ACC112 (cell line): Measurements from ENCODE around the gene SP110.

Experiments
- H2AFZ ChIP-seq: fragments of 200-600 bp; sonication (generic); one replicate; pipeline ENCODE4 v1.6.0; 2017; ENCODE audit warnings: antibody characterized with exemption, low read length; ENCODE audit not compliant: unreplicated experiment
- H3K27ac ChIP-seq: fragments of 200-600 bp; sonication (generic); 2 replicates; pipeline ENCODE4 v1.5.1; 2014; ENCODE audit warnings: low read depth, mild to moderate bottlenecking, antibody characterized with exemption, low read length, moderate library complexity
- H3K27me3 ChIP-seq: fragments of 200-600 bp; sonication (generic); 2 replicates; pipeline ENCODE4 v1.6.1; 2014; ENCODE audit warnings: mild to moderate bottlenecking, antibody characterized with exemption, low read length, moderate library complexity, mixed read lengths; ENCODE audit not compliant: insufficient read depth
- H3K36me3 ChIP-seq: fragments of 200-600 bp; sonication (generic); 2 replicates; pipeline ENCODE4 v1.6.1; 2016; ENCODE audit warnings: mild to moderate bottlenecking, antibody characterized with exemption, low read length, moderate library complexity, mixed read lengths; ENCODE audit not compliant: insufficient read depth
- H3K4me1 ChIP-seq: fragments of 200-600 bp; sonication (generic); one replicate; pipeline ENCODE4 v1.6.1; 2016; ENCODE audit warnings: low read length, mixed read lengths; ENCODE audit not compliant: insufficient read depth, unreplicated experiment, control insufficient read depth
- H3K4me3 ChIP-seq: fragments of 200-600 bp; sonication (generic); 2 replicates; pipeline ENCODE4 v1.5.1; 2014; ENCODE audit warnings: mild to moderate bottlenecking, low read depth, low read length
- H3K79me2 ChIP-seq: fragments of 200-600 bp; sonication (generic); one replicate; pipeline ENCODE4 v1.6.0; 2016; ENCODE audit warnings: low read length; ENCODE audit not compliant: control insufficient read depth, unreplicated experiment, insufficient read depth

The SP110 gene

GRCh38 chr2:230170532-230170931, 49.3 kb downstream of the SP110 start:
- Histone ChIP-seq H2AFZ (no peak overlapping the region), H3K4me3 (no peak overlapping the region), H3K27me3 (no peaks in the 10 kb centered on the region), H3K79me2 (no peaks in the 10 kb centered on the region), H3K27ac (no peak overlapping the region), H3K4me1 (no peaks in the 10 kb centered on the region), H3K36me3 (peaks cover 7% of the 10 kb centered on the region)

- no peaks in the 10 kb centered on the region for H3K79me2 ChIP-seq
- H3K4me1 ChIP-seq, result peaks cover under 1% of the 10 kb centered on the region
Observed at GRCh38 chr2:230166557-230167170, 53.1 kb downstream of the SP110 start.

GRCh38 chr2:230164139-230164538, 55.6 kb downstream of the SP110 start:
- H3K4me1 ChIP-seq, result peaks cover 3% of the 10 kb centered on the region
- no peak overlapping the region for H3K4me3 ChIP-seq
- H3K27ac ChIP-seq, result no peak overlapping the region
- no peak overlapping the region for H2AFZ ChIP-seq
- H3K36me3 ChIP-seq, result peaks cover 7% of the 10 kb centered on the region
- no peaks in the 10 kb centered on the region for H3K27me3 ChIP-seq
- H3K79me2 ChIP-seq, result no peaks in the 10 kb centered on the region

More at GRCh38 chr2:230166557-230167170, 53.1 kb downstream of the SP110 start:
- Histone ChIP-seq H3K36me3 (peaks cover 7% of the 10 kb centered on the region), H3K27ac (no peak overlapping the region), H3K27me3 (no peaks in the 10 kb centered on the region), H2AFZ (no peak overlapping the region), H3K4me3 (no peak overlapping the region)

- H3K4me1 ChIP-seq, result peaks cover 3% of the 10 kb centered on the region
- no peaks in the 10 kb centered on the region for H3K27me3 ChIP-seq
- no peak overlapping the region for H2AFZ ChIP-seq
- peaks cover 7% of the 10 kb centered on the region for H3K36me3 ChIP-seq
- H3K79me2 ChIP-seq, result no peaks in the 10 kb centered on the region
- no peak overlapping the region for H3K4me3 ChIP-seq
- H3K27ac ChIP-seq, result no peak overlapping the region
Observed at GRCh38 chr2:230162981-230163380, 56.8 kb downstream of the SP110 start.

- Histone ChIP-seq H3K27ac (peak overlapping the region; percentile 21; the same call in 1 of the 2 replicates), H3K4me3 (no peak overlapping the region), H2AFZ (no peak overlapping the region), H3K27me3 (no peaks in the 10 kb centered on the region), H3K36me3 (no peaks in the 10 kb centered on the region), H3K4me1 (peaks cover 3% of the 10 kb centered on the region), H3K79me2 (no peaks in the 10 kb centered on the region)
Observed at GRCh38 chr2:230161184-230161583, 58.6 kb downstream of the SP110 start.

GRCh38 chr2:230160112-230160660, 59.6 kb downstream of the SP110 start:
- no peaks in the 10 kb centered on the region for H3K27me3 ChIP-seq

GRCh38 chr2:230158468-230158867, 61.3 kb downstream of the SP110 start:
- H3K27ac ChIP-seq, result no peak overlapping the region
- H3K79me2 ChIP-seq, result no peaks in the 10 kb centered on the region
- no peak overlapping the region for H3K4me3 ChIP-seq
- H3K27me3 ChIP-seq, result no peaks in the 10 kb centered on the region
- H3K36me3 ChIP-seq, result no peaks in the 10 kb centered on the region
- no peak overlapping the region for H2AFZ ChIP-seq
- H3K4me1 ChIP-seq, result peaks cover 3% of the 10 kb centered on the region

More at GRCh38 chr2:230160112-230160660, 59.6 kb downstream of the SP110 start:
- Histone ChIP-seq H3K4me3 (no peak overlapping the region), H3K4me1 (peaks cover 3% of the 10 kb centered on the region), H3K36me3 (no peaks in the 10 kb centered on the region), H3K79me2 (no peaks in the 10 kb centered on the region), H3K27ac (no peak overlapping the region), H2AFZ (no peak overlapping the region)

GRCh38 chr2:230156782-230157699, 62.7 kb downstream of the SP110 start:
- Histone ChIP-seq H2AFZ (no peak overlapping the region), H3K79me2 (no peaks in the 10 kb centered on the region), H3K4me3 (no peak overlapping the region), H3K27ac (no peak overlapping the region), H3K27me3 (no peaks in the 10 kb centered on the region), H3K4me1 (peaks cover 3% of the 10 kb centered on the region), H3K36me3 (no peaks in the 10 kb centered on the region)

GRCh38 chr2:230155359-230155758, 64.4 kb downstream of the SP110 start:
- no peaks in the 10 kb centered on the region for H3K27me3 ChIP-seq
- H3K4me1 ChIP-seq, result no peaks in the 10 kb centered on the region
- H3K36me3 ChIP-seq, result no peaks in the 10 kb centered on the region
- H3K27ac ChIP-seq, result no peak overlapping the region
- H3K79me2 ChIP-seq, result no peaks in the 10 kb centered on the region
- H3K4me3 ChIP-seq, result no peak overlapping the region
- no peak overlapping the region for H2AFZ ChIP-seq

- H2AFZ ChIP-seq, result no peak overlapping the region
- no peak overlapping the region for H3K4me3 ChIP-seq
- no peaks in the 10 kb centered on the region for H3K4me1 ChIP-seq
- no peaks in the 10 kb centered on the region for H3K79me2 ChIP-seq
- H3K27ac ChIP-seq, result no peak overlapping the region
- no peaks in the 10 kb centered on the region for H3K27me3 ChIP-seq
- no peaks in the 10 kb centered on the region for H3K36me3 ChIP-seq
Observed at GRCh38 chr2:230153390-230153976, 66.3 kb downstream of the SP110 start.
